Measurements from ENCODE around the gene CNNM2. TPM values are rescaled to one million over a fixed set of nuclear protein-coding genes. Genes with fewer than 3 reads are reported as not detected.
"Not testable (repeated sequence)": the region's sequence is repeated elsewhere in the genome, so short reads cannot be mapped to it uniquely, and the experiment has no call there.

The CNNM2 gene
- total RNA-seq, 1 experiment from 2014 or later = 23.1 TPM

- TF ChIP-seq ELF1 (IDR thresholded peaks at IDR 0.05; ENCODE audit: borderline replicate concordance, low read depth) = no peak
- no peak for TF ChIP-seq ZFX (IDR thresholded peaks at IDR 0.05)
- no peak for TF ChIP-seq POLR2AphosphoS5 (IDR thresholded peaks at IDR 0.05; ENCODE audit: low read depth, low read length)
- no peak for TF ChIP-seq CBX3 (IDR thresholded peaks at IDR 0.05; ENCODE audit: low read depth)
Measured at GRCh38 chr10:102963756-102964025, 45.6 kb downstream of the CNNM2 start (continued).

DNA sequence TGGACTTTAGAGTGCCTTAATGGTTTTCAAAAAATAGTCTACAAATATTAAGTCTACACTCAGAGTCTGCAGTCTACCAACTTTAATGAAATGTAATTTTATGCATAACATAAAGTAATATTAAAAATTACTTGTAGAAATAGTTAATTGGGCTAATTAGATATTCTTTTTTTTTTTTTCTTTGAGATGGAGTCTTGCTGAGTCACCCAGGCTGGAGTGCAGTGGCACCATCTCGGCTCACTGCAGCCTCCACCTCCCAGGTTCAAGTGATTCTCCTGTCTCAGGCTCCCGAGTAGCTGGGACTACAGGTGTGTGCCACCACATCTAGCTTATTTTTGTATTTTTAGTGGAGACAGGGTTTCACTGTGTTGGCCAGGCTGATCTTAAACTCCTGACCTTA is 46.0 kb downstream of the CNNM2 start:
- H3K27ac ChIP-seq (ENCODE audit: low read depth, low read length); H3K9me3 ChIP-seq (ENCODE audit: control insufficient read depth in 1 of 2, insufficient read depth in 1 of 2, low read depth in 1 of 2, low read length in 2 of 2); H3K36me3 ChIP-seq (ENCODE audit: control insufficient read depth in 1 of 2, insufficient read depth in 2 of 2, low read length in 2 of 2); H3K79me2 ChIP-seq (ENCODE audit: insufficient read depth, low read length); H4K20me1 ChIP-seq (ENCODE audit: insufficient read depth); H3K9ac ChIP-seq (ENCODE audit: low read length); POLR2A ChIA-PET; H3K9me2 ChIP-seq (ENCODE audit: insufficient read depth); H3K27me3 ChIP-seq (ENCODE audit: insufficient read depth, low read length); H3K4me1 ChIP-seq (ENCODE audit: control insufficient read depth in 1 of 2, insufficient read depth in 2 of 2, low read length in 2 of 2); H3K4me3 ChIP-seq (replicated peaks in 1 of 2; ENCODE audit: low read depth in 1 of 2, low read length in 2 of 2); DNase-seq (ENCODE audit: low read depth, low spot score); H3K4me2 ChIP-seq (ENCODE audit: low read length); BruUV-seq (replicated peaks); CTCF ChIA-PET; intact Hi-C loops (cut with micrococcal nuclease); RAD21 ChIA-PET (ENCODE audit: low non-redundant PET in 1 of 2, low total read pairs in 2 of 2, uncharacterized antibody in 2 of 2, unreplicated experiment in 2 of 2); H2AFZ ChIP-seq (ENCODE audit: low read depth, low read length, poor library complexity, severe bottlenecking); ATAC-seq: not testable (repeated sequence)

- Histone ChIP-seq H3K27me3 (ENCODE audit: insufficient read depth, low read length) (no peaks in the 10 kb centered on the region), H3K4me1 (ENCODE audit: control insufficient read depth in 1 of 2, insufficient read depth in 2 of 2, low read length in 2 of 2) (peaks cover 0 to 5% of the 10 kb centered on the region in 2 experiments; a peak in 1 of 4 replicates), H3K4me2 (ENCODE audit: low read length) (no peak overlapping the region), H3K9me3 (ENCODE audit: control insufficient read depth in 1 of 2, insufficient read depth in 1 of 2, low read depth in 1 of 2, low read length in 2 of 2) (no peaks in the 10 kb centered on the region), H4K20me1 (ENCODE audit: insufficient read depth) (no peaks in the 10 kb centered on the region), H3K79me2 (ENCODE audit: insufficient read depth, low read length) (no peaks in the 10 kb centered on the region), H3K36me3 (ENCODE audit: control insufficient read depth in 1 of 2, insufficient read depth in 2 of 2, low read length in 2 of 2) (no peaks in the 10 kb centered on the region), H3K27ac (ENCODE audit: low read depth, low read length) (no peak overlapping the region), H3K4me3 (replicated peaks in 1 of 2; ENCODE audit: low read depth in 1 of 2, low read length in 2 of 2) (no peak overlapping the region), H2AFZ (ENCODE audit: low read depth, low read length, poor library complexity, severe bottlenecking) (no peak overlapping the region), H3K9ac (ENCODE audit: low read length) (no peak overlapping the region), H3K9me2 (ENCODE audit: insufficient read depth) (no peaks in the 10 kb centered on the region)
- RAD21 ChIA-PET (ENCODE audit: low non-redundant PET in 1 of 2, low total read pairs in 2 of 2, uncharacterized antibody in 2 of 2, unreplicated experiment in 2 of 2) = no interaction called here
- DNase-seq (ENCODE audit: low read depth, low spot score) (no peak), ATAC-seq (no peak)
- POLR2A ChIA-PET = no interaction called here
- TF ChIP-seq ZFX (IDR thresholded peaks at IDR 0.05) (no peak), SRF (IDR thresholded peaks at IDR 0.05; ENCODE audit: low read depth) (no peak), REST (IDR thresholded peaks at IDR 0.05; ENCODE audit: low read depth) (no peak), SP1 (IDR thresholded peaks at IDR 0.05; ENCODE audit: low read depth) (no peak), SIN3A (IDR thresholded peaks at IDR 0.05; ENCODE audit: low read depth) (no peak), TCF7L2 (IDR thresholded peaks at IDR 0.05; ENCODE audit: borderline replicate concordance, extremely low read depth, insufficient read depth, insufficient read length) (no peak), FOSL1 (IDR thresholded peaks at IDR 0.05; ENCODE audit: low read depth) (no peak)
- BruUV-seq (replicated peaks) = no TSS peak
- CTCF ChIA-PET = no interaction called here
- intact Hi-C loops (cut with micrococcal nuclease) = no loop called here
Measured at GRCh38 chr10:102964713-102965112, 46.6 kb downstream of the CNNM2 start.
